MV-4-11 (cell line): ENCODE measurements around the gene XAB2.

Experiments used
- DNase-seq: peaks from one replicate; lab custom pipeline; 2025; lab: John Stamatoyannopoulos, UW

Gene XAB2

GRCh38 chr19:7629347-7630054 lies at the start of gene XAB2, which contains the start of gene PET100:
TSS of gene XAB2 (minus strand) at chr19:7629545. CDS start at chr19:7629527, 18 bp downstream.
TSS of gene PET100 (plus strand) at chr19:7629793. CDS start at chr19:7629834, 41 bp downstream.
- peak; percentile 100 for DNase-seq

- DNase-seq, result no peak
These were observed 48.4 kb upstream of the XAB2 start for GRCh38 chr19:7677669-7678311.

GRCh38 chr19:7676854-7677253 lies 47.5 kb upstream of the XAB2 start, which contains the start of gene MCEMP1:
TSS of gene MCEMP1 (plus strand) at chr19:7677090. CDS start at chr19:7677121, 31 bp downstream.
- DNase-seq, result peak; percentile 72

- DNase-seq, result peak; percentile 96
These were observed 47.0 kb upstream of the XAB2 start for GRCh38 chr19:7676376-7676775.

- DNase-seq, result peak; percentile 100
These were observed 45.0 kb upstream of the XAB2 start for GRCh38 chr19:7674010-7675005.

- no peak for DNase-seq
These were observed 43.2 kb upstream of the XAB2 start for GRCh38 chr19:7672522-7672921.

- no peak for DNase-seq
These were observed 41.4 kb upstream of the XAB2 start for GRCh38 chr19:7670790-7671189.

- peak; percentile 64 for DNase-seq
These were observed 40.9 kb upstream of the XAB2 start for GRCh38 chr19:7670150-7670783.

- no peak for DNase-seq
These were observed 40.3 kb upstream of the XAB2 start for GRCh38 chr19:7669641-7670040.

- no peak for DNase-seq
These were observed 39.5 kb upstream of the XAB2 start, which contains the start of gene RETN for GRCh38 chr19:7668842-7669241. TSS of gene RETN (plus strand) at chr19:7669049. CDS start at chr19:7669327, 278 bp downstream.

- no peak for DNase-seq
These were observed 35.7 kb upstream of the XAB2 start for GRCh38 chr19:7665076-7665475.

GRCh38 chr19:7663706-7664105 lies 34.4 kb upstream of the XAB2 start:
- no peak for DNase-seq

- DNase-seq, result no peak
These were observed 33.3 kb upstream of the XAB2 start for GRCh38 chr19:7662657-7663056.

GRCh38 chr19:7661744-7662538 lies 32.6 kb upstream of the XAB2 start:
- peak; percentile 69 for DNase-seq

GRCh38 chr19:7658219-7658686 lies 28.9 kb upstream of the XAB2 start:
- DNase-seq, result peak; percentile 82

- peak; percentile 99 for DNase-seq
These were observed 27.9 kb upstream of the XAB2 start for GRCh38 chr19:7657131-7657751.

GRCh38 chr19:7655581-7655980 lies 26.2 kb upstream of the XAB2 start:
- peak; percentile 87 for DNase-seq

GRCh38 chr19:7654401-7654800 lies 25.1 kb upstream of the XAB2 start:
- DNase-seq, result no peak

- peak; percentile 100 for DNase-seq
These were observed 22.8 kb upstream of the XAB2 start for GRCh38 chr19:7652061-7652641.

- no peak for DNase-seq
These were observed 20.8 kb upstream of the XAB2 start for GRCh38 chr19:7650148-7650547.
